Measurements from ENCODE around the gene MRPS15. TPM values are rescaled to one million over a fixed set of nuclear protein-coding genes. Genes with fewer than 3 reads are reported as not detected.

The MRPS15 gene
- total RNA-seq, 2 experiments from 2014 or later: 112 to 115 TPM

DNA sequence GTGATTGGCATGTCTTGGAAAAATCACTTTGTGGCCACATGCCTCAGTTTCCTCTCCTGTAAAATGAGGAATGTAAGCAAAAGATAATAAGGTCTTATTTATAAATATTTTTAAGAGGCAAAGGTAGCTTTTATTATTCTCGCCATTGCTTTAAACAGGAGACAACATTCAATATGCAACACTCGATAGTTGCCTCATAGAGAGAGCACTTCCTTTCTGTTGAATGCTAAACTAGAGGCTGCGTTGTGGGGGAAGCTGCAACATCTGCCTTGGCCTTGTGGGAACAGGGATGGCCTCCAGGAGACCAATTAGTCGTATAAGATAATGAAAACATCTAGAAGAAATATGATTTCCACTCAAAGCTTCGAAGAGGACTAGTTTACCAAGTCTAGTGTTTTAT, 17.4 kb downstream of the MRPS15 start:
- ATAC-seq: no peak
- no peak overlapping the region for H3K27ac Mint-ChIP-seq
- no peaks in the 10 kb centered on the region for H3K9me3 Mint-ChIP-seq (ENCODE audit: low read depth)
- peaks cover 23% of the 10 kb centered on the region for H3K4me1 Mint-ChIP-seq
- H3K27me3 Mint-ChIP-seq: no peaks in the 10 kb centered on the region
- no peak overlapping the region for H3K4me3 Mint-ChIP-seq
- DNase-seq: no peak
- no peaks in the 10 kb centered on the region for H3K36me3 Mint-ChIP-seq
- CTCF ChIA-PET: interaction anchor here (0.7 to 0.9 kb wide), 3 partner anchors 20 to 1040 kb away, joined by 3 read pairs; no protein-coding TSS in a partner anchor

- H3K27me3 Mint-ChIP-seq: no peaks in the 10 kb centered on the region
- peak; percentile 54 for DNase-seq
- no peaks in the 10 kb centered on the region for H3K9me3 Mint-ChIP-seq (ENCODE audit: low read depth)
- H3K27ac Mint-ChIP-seq: no peak overlapping the region
- no peak for ATAC-seq
- H3K4me3 Mint-ChIP-seq: no peak overlapping the region
- CTCF ChIA-PET: interaction anchor here (0.7 to 0.9 kb wide), 2 partner anchors 33 to 1041 kb away, joined by 3 read pairs; no protein-coding TSS in a partner anchor
- H3K36me3 Mint-ChIP-seq: no peaks in the 10 kb centered on the region
- peaks cover 18% of the 10 kb centered on the region for H3K4me1 Mint-ChIP-seq
Observed at GRCh38 chr1:36446271-36446670, 17.9 kb downstream of the MRPS15 start.

DNA sequence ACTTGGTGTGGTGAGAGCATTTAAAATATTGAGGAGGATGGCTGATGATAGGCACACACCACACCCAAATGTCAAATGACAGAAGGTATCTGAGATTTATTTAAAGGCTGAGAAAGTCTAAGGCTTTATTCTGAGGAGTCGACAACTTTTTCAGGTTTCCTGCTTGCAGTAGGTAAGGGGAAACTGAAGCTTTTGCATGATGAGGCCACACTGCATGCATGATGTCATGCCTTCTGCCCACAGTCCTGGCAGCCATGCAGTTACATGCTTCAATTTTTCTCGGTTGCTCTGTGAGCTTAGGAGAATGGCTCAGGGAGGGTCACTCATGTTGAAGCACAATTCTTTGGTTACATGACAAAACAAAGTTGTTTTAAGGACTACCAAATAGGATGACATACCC, 20.9 kb downstream of the MRPS15 start:
- CTCF ChIA-PET: interaction anchor here (1.1 kb wide), 1 partner anchor 8 kb away, joined by 3 read pairs; no protein-coding TSS in a partner anchor
- Mint-ChIP-seq H3K9me3 (ENCODE audit: low read depth) (no peaks in the 10 kb centered on the region), H3K36me3 (no peaks in the 10 kb centered on the region), H3K27me3 (peaks cover 3% of the 10 kb centered on the region), H3K27ac (no peak overlapping the region), H3K4me1 (peaks cover 7% of the 10 kb centered on the region), H3K4me3 (no peak overlapping the region)
- ATAC-seq (no peak), DNase-seq (no peak)

GRCh38 chr1:36442337-36442736, 21.8 kb downstream of the MRPS15 start:
- CTCF ChIA-PET: no interaction called here
- Mint-ChIP-seq H3K27ac (no peak overlapping the region), H3K9me3 (ENCODE audit: low read depth) (no peaks in the 10 kb centered on the region), H3K4me1 (peaks cover 7% of the 10 kb centered on the region), H3K36me3 (no peaks in the 10 kb centered on the region), H3K4me3 (no peak overlapping the region), H3K27me3 (peaks cover 3% of the 10 kb centered on the region)
- no peak for DNase-seq
- ATAC-seq: no peak

DNA sequence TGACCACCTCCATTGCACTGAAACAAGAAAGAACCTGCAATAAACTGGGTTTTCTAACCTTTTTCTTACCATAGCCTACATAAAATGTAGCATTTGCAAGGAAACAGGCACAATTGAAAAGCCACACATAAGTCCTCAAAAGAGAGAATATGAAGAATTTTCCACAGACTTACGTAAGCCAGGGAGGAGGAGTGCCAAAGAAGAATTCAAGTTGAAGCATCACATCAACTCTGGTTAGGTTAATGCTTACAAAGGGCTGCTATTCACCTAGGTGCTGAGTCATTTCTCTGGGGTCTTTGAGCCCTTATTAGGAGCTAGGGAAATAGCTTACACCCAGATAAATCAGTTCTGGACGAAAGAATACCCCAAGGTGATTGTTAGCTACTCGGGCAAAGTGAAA, 23.5 kb downstream of the MRPS15 start:
- Mint-ChIP-seq H3K4me1 (peaks cover 5% of the 10 kb centered on the region), H3K4me3 (no peak overlapping the region), H3K9me3 (ENCODE audit: low read depth) (no peaks in the 10 kb centered on the region), H3K27me3 (peaks cover 3% of the 10 kb centered on the region), H3K27ac (no peak overlapping the region), H3K36me3 (no peaks in the 10 kb centered on the region)
- ATAC-seq (no peak), DNase-seq (no peak)
- CTCF ChIA-PET: interaction anchor here (1.0 kb wide), 1 partner anchor 19 kb away, joined by 3 read pairs; no protein-coding TSS in a partner anchor

- no peak overlapping the region for H3K27ac Mint-ChIP-seq
- CTCF ChIA-PET: interaction anchor here (1.0 kb wide), 1 partner anchor 18 kb away, joined by 3 read pairs; no protein-coding TSS in a partner anchor
- no peak for ATAC-seq
Observed at GRCh38 chr1:36440044-36440443, 24.1 kb downstream of the MRPS15 start.

DNA sequence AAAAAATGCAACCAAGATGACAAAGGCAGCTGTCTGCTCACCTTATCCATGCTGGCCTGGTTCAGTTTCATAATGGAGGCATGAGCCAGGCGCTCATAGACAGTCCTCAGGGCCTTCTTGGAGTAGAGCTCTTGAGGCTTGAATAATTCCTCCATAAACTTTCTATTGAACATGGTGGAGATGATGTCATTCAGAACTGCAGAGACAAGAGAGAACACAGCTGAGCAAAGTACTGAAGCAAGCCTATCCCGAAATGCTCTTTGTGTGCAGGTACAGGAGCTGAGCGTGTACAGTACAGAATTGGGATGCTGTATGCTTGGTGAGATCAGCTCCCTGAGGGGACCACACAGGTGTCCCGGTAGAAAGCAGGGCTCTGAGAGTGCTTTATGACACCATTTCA, 25.5 kb downstream of the MRPS15 start:
- no peak overlapping the region for H3K27ac Mint-ChIP-seq
- H3K4me1 Mint-ChIP-seq: peaks cover 5% of the 10 kb centered on the region
- H3K9me3 Mint-ChIP-seq (ENCODE audit: low read depth): no peaks in the 10 kb centered on the region
- H3K36me3 Mint-ChIP-seq: no peaks in the 10 kb centered on the region
- DNase-seq (no peak), ATAC-seq (no peak)
- H3K4me3 Mint-ChIP-seq: no peak overlapping the region
- peaks cover 3% of the 10 kb centered on the region for H3K27me3 Mint-ChIP-seq
- CTCF ChIA-PET: interaction anchor here (0.6 kb wide), 1 partner anchor 167 kb away, joined by 3 read pairs; no protein-coding TSS in a partner anchor

More at GRCh38 chr1:36440044-36440443, 24.1 kb downstream of the MRPS15 start:
- no peak for DNase-seq
- no peaks in the 10 kb centered on the region for H3K36me3 Mint-ChIP-seq
- no peak overlapping the region for H3K4me3 Mint-ChIP-seq
- no peaks in the 10 kb centered on the region for H3K9me3 Mint-ChIP-seq (ENCODE audit: low read depth)
- peaks cover 3% of the 10 kb centered on the region for H3K27me3 Mint-ChIP-seq
- peaks cover 5% of the 10 kb centered on the region for H3K4me1 Mint-ChIP-seq

- CTCF ChIA-PET: interaction anchor here (1.6 kb wide), 1 partner anchor 13 kb away, joined by 5 read pairs; the partner anchor contains the start of gene OSCP1
- no peak overlapping the region for H3K27ac Mint-ChIP-seq
- DNase-seq (no peak), ATAC-seq (no peak)
- no peaks in the 10 kb centered on the region for H3K36me3 Mint-ChIP-seq
- no peak overlapping the region for H3K4me3 Mint-ChIP-seq
- H3K9me3 Mint-ChIP-seq (ENCODE audit: low read depth): no peaks in the 10 kb centered on the region
- peaks cover 5% of the 10 kb centered on the region for H3K4me1 Mint-ChIP-seq
- H3K27me3 Mint-ChIP-seq: peaks cover 3% of the 10 kb centered on the region
Observed at GRCh38 chr1:36436821-36437220, 27.4 kb downstream of the MRPS15 start.

DNA sequence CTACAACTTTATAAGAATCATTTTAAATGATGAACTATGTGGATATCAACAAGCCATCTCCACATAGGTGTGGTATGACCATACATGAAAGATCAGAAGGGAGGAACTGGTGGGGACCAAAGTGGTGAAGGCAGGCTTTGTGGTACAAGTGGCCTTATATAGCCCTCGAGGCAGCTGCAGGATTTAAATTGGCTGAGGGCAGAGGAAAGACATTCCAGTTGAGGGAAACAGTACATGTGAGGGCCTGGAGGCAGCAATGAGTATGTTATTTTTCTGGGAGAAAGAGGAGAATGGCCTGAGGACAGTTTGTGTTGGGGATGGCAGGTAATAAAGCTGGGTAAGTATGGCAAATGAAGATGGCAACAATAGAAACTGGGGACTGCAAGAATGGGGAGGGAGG, 31.1 kb downstream of the MRPS15 start:
- no peak overlapping the region for H3K27ac Mint-ChIP-seq
- no peak for DNase-seq
- CTCF ChIA-PET: interaction anchor here (1.0 kb wide), 1 partner anchor 9 kb away, joined by 3 read pairs; no protein-coding TSS in a partner anchor
- no peak for ATAC-seq
- no peaks in the 10 kb centered on the region for H3K36me3 Mint-ChIP-seq
- H3K4me1 Mint-ChIP-seq: peaks cover 5% of the 10 kb centered on the region
- no peaks in the 10 kb centered on the region for H3K27me3 Mint-ChIP-seq
- H3K9me3 Mint-ChIP-seq (ENCODE audit: low read depth): no peaks in the 10 kb centered on the region
- no peak overlapping the region for H3K4me3 Mint-ChIP-seq

GRCh38 chr1:36432616-36433015, 31.6 kb downstream of the MRPS15 start:
- ATAC-seq (no peak), DNase-seq (no peak)
- no peak overlapping the region for H3K27ac Mint-ChIP-seq
- CTCF ChIA-PET: no interaction called here
- no peaks in the 10 kb centered on the region for H3K9me3 Mint-ChIP-seq (ENCODE audit: low read depth)
- no peaks in the 10 kb centered on the region for H3K36me3 Mint-ChIP-seq
- H3K4me3 Mint-ChIP-seq: no peak overlapping the region
- no peaks in the 10 kb centered on the region for H3K27me3 Mint-ChIP-seq
- peaks cover 5% of the 10 kb centered on the region for H3K4me1 Mint-ChIP-seq

DNA sequence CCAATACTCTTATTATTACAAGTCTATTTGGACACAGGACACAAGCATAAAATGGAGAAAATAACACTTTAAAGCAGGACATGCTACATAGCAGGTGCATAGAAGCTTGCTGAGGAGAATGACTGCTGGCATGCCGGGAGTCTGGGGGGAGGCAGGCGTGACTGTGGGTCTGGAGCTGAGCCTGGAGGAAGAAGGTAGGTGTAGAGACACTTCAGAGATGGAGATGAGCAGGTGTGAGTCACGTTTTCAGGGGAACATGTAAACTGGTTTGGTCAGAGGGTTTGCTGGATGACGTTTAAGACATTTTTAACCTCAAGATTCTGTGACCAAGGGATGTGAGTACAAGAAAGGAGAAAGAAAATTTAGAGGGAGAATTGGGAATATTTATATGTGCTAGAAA, 38.4 kb downstream of the MRPS15 start:
- Mint-ChIP-seq H3K4me3 (no peak overlapping the region), H3K4me1 (peaks cover 14% of the 10 kb centered on the region), H3K27me3 (no peaks in the 10 kb centered on the region), H3K36me3 (no peaks in the 10 kb centered on the region), H3K27ac (no peak overlapping the region), H3K9me3 (ENCODE audit: low read depth) (no peaks in the 10 kb centered on the region)
- DNase-seq (no peak), ATAC-seq (no peak)
- CTCF ChIA-PET: interaction anchor here (0.7 to 1.4 kb wide), 3 partner anchors 57 to 277 kb away, joined by 3 to 6 read pairs (median 3); partner anchors contain the start of gene TRAPPC3

DNA sequence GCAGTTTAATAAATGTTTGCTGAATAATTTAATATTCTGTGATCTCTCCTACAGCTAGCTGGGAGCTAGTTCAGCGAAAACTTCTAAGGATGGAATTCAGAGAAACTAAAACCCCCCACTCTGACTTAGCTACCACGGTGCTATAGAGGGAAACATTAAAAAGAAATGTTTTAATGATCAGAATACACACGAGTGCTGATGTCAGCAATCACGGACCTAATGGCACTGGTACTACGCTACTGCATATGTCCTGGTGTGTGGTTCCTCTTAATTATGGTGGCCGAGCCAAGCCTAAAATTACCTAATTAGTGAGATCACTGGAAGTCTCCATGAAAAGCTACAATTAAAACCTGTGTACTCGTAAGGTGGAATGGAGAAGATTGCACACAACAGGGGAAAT, 42.5 kb downstream of the MRPS15 start:
- CTCF ChIA-PET: interaction anchor here (0.7 to 2.6 kb wide), 14 partner anchors 9 to 321 kb away, joined by 3 to 17 read pairs (median 4); partner anchors contain the start of gene SH3D21
- Mint-ChIP-seq H3K4me3 (no peak overlapping the region), H3K27me3 (no peaks in the 10 kb centered on the region), H3K27ac (no peak overlapping the region), H3K4me1 (peaks cover 20% of the 10 kb centered on the region), H3K36me3 (no peaks in the 10 kb centered on the region), H3K9me3 (ENCODE audit: low read depth) (no peaks in the 10 kb centered on the region)
- no peak for ATAC-seq
- DNase-seq: no peak

DNA sequence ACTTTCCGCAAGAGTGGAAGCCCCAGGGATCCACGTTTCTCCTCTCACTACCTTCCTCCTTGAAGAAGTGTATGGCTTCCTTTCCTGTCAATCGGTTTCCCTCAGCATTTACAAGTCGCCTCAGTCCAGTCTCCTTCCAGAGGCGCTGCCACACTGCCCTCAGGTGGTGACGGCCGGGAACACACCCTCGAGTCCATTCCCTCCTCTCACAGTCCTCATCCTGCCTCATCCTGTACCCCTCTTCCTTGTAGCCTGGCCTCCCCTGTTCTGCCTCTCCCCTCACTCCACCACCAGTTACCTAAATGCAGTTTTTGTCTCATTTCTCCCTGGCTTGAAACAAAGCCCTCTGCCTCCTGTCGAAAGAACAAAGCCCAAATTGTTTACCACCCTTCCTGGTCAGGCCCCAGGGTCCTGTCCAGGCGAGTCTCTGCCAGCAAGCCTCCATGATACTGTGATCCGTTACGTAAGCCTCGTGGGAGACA, 43.3 kb downstream of the MRPS15 start:
- CTCF ChIA-PET: interaction anchor here (1.0 to 3.0 kb wide), 11 partner anchors 15 to 271 kb away, joined by 3 to 31 read pairs (median 5); partner anchors contain the start of genes LSM10 and TRAPPC3
- ATAC-seq: peak; percentile 98
- H3K27me3 Mint-ChIP-seq: no peaks in the 10 kb centered on the region
- H3K4me3 Mint-ChIP-seq: no peak overlapping the region
- H3K27ac Mint-ChIP-seq: peak overlapping the region; percentile 60
- peak; percentile 95 for DNase-seq
- H3K4me1 Mint-ChIP-seq: peaks cover 14% of the 10 kb centered on the region
- no peaks in the 10 kb centered on the region for H3K36me3 Mint-ChIP-seq
- H3K9me3 Mint-ChIP-seq (ENCODE audit: low read depth): no peaks in the 10 kb centered on the region

- CTCF ChIA-PET: interaction anchor here (1.0 to 3.0 kb wide), 16 partner anchors 9 to 271 kb away, joined by 3 to 31 read pairs (median 5); partner anchors contain the start of genes LSM10 and TRAPPC3
- DNase-seq (no peak), ATAC-seq (no peak)
- Mint-ChIP-seq H3K4me1 (peaks cover 11% of the 10 kb centered on the region), H3K36me3 (no peaks in the 10 kb centered on the region), H3K4me3 (no peak overlapping the region), H3K27ac (peak overlapping the region; percentile 60), H3K9me3 (ENCODE audit: low read depth) (no peaks in the 10 kb centered on the region), H3K27me3 (no peaks in the 10 kb centered on the region)
Observed at GRCh38 chr1:36420409-36420808, 43.8 kb downstream of the MRPS15 start.

Data from activated CD8-positive, alpha-beta memory T cell treated with anti-CD3 and anti-CD28 coated beads, Interleukin-2, amount 10 ng/mL, durations not matched to agents 7 days and 5 days (primary cell).